MM.1S (cell line): ENCODE measurements around the gene SNX20.
A peak's percentile ranks its signal among the peaks of the same experiment; 100 is the strongest.

Experiments used
- DNase-seq: peaks from one replicate; pipeline ENCODE4 v3.0.0-alpha.2; 2015
- H2AFZ ChIP-seq: fragments of 300-600 bp; sonication (generic); 2 replicates; pipeline ENCODE4 v1.6.0; 2016; ENCODE audit warnings: antibody characterized with exemption, low read length
- H3F3A ChIP-seq: fragments of 300-600 bp; sonication (generic); 2 replicates; pipeline ENCODE4 v1.6.1; 2016; ENCODE audit warnings: mild to moderate bottlenecking, antibody characterized with exemption, low read length, moderate library complexity, mixed read lengths; ENCODE audit not compliant: insufficient read depth
- H3K27ac ChIP-seq: fragments of 300-600 bp; sonication (generic); 2 replicates; pipeline ENCODE4 v1.5.1; 2016; ENCODE audit warnings: mild to moderate bottlenecking, low read length
- H3K27me3 ChIP-seq: fragments of 300-600 bp; sonication (generic); replicated peaks from 2 replicates; pipeline ENCODE4 v1.6.0; 2016; ENCODE audit warnings: low read length; ENCODE audit not compliant: insufficient read depth
- H3K36me3 ChIP-seq: fragments of 300-600 bp; sonication (generic); replicated peaks from 2 replicates; pipeline ENCODE4 v1.6.1; 2016; ENCODE audit warnings: mild to moderate bottlenecking, low read length, mixed read lengths; ENCODE audit not compliant: insufficient read depth
- H3K4me1 ChIP-seq: fragments of 300-600 bp; sonication (generic); 2 replicates; pipeline ENCODE4 v1.6.1; 2016; ENCODE audit warnings: low read length, mixed read lengths
- H3K4me2 ChIP-seq: fragments of 300-600 bp; sonication (generic); 2 replicates; pipeline ENCODE4 v1.6.0; 2016; ENCODE audit warnings: low read depth, low read length
- H3K4me3 ChIP-seq: fragments of 300-600 bp; sonication (generic); 2 replicates; pipeline ENCODE4 v1.5.1; 2016; ENCODE audit warnings: low read length, mixed read lengths
- H3K79me2 ChIP-seq: fragments of 300-600 bp; sonication (generic); 2 replicates; pipeline ENCODE4 v1.6.1; 2016; ENCODE audit warnings: mixed run types, low read length, mixed read lengths
- H3K9ac ChIP-seq: fragments of 300-600 bp; sonication (generic); 2 replicates; pipeline ENCODE4 v1.6.1; 2016; ENCODE audit warnings: low read length, mixed read lengths
- H3K9me2 ChIP-seq: fragments of 300-600 bp; sonication (generic); replicated peaks from 2 replicates; pipeline ENCODE4 v1.6.1; 2016; ENCODE audit warnings: mild to moderate bottlenecking, low read length, mixed read lengths; ENCODE audit not compliant: insufficient read depth
- H3K9me3 ChIP-seq: fragments of 300-600 bp; sonication (generic); replicated peaks from 2 replicates; pipeline ENCODE4 v1.6.1; 2016; ENCODE audit warnings: mild to moderate bottlenecking, low read length, mixed read lengths; ENCODE audit not compliant: insufficient read depth
- H4K20me1 ChIP-seq: fragments of 300-600 bp; sonication (generic); 2 replicates; pipeline ENCODE4 v1.6.1; 2016; ENCODE audit warnings: mild to moderate bottlenecking, low read length, moderate library complexity, mixed read lengths; ENCODE audit not compliant: insufficient read depth
- CTCF ChIP-seq: fragments of 300-600 bp; sonication (generic); IDR thresholded peaks from 2 replicates; pipeline ENCODE4 v1.5.1; 2016; ENCODE audit warnings: antibody characterized with exemption, low read length, mixed read lengths
- EZH2 ChIP-seq: fragments of 300-600 bp; sonication (generic); optimal IDR thresholded peaks from 2 replicates; pipeline ENCODE3; 2017; ENCODE audit warnings: low read depth, mild to moderate bottlenecking, antibody characterized with exemption, low read length, mixed read lengths
- EZH2phosphoT487 ChIP-seq: fragments of 300-600 bp; sonication (generic); IDR thresholded peaks from 2 replicates; pipeline ENCODE4 v1.6.1; 2018; ENCODE audit warnings: antibody characterized with exemption, low read length

SNX20 gene

GRCh38 chr16:50636753-50637374 is 44.2 kb downstream of the SNX20 start:
- no peak overlapping the region for H3K27ac ChIP-seq
- TF ChIP-seq EZH2phosphoT487 (no peak), CTCF (no peak), EZH2 (no peak)
- H3K4me3 ChIP-seq: no peak overlapping the region
- H2AFZ ChIP-seq: no peak overlapping the region
- H3K4me1 ChIP-seq: no peaks in the 10 kb centered on the region
- H3K9me3 ChIP-seq: no peaks in the 10 kb centered on the region
- DNase-seq: no peak
- no peaks in the 10 kb centered on the region for H3F3A ChIP-seq
- H3K79me2 ChIP-seq: no peaks in the 10 kb centered on the region
- H3K27me3 ChIP-seq: no peaks in the 10 kb centered on the region
- H3K9ac ChIP-seq: no peak overlapping the region
- no peak overlapping the region for H3K4me2 ChIP-seq
- H3K9me2 ChIP-seq: no peaks in the 10 kb centered on the region
- H3K36me3 ChIP-seq: no peaks in the 10 kb centered on the region
- H4K20me1 ChIP-seq: no peaks in the 10 kb centered on the region

GRCh38 chr16:50635505-50636392 is 45.4 kb downstream of the SNX20 start:
- H3K9me3 ChIP-seq: no peaks in the 10 kb centered on the region
- TF ChIP-seq EZH2 (no peak), EZH2phosphoT487 (no peak)
- H3K4me1 ChIP-seq: no peaks in the 10 kb centered on the region
- H2AFZ ChIP-seq: 0 out of 2 replicates have a peak overlapping the region, but pooled peaks have one; percentile 5
- H3K36me3 ChIP-seq: no peaks in the 10 kb centered on the region
- no peak overlapping the region for H3K9ac ChIP-seq
- H3K79me2 ChIP-seq: no peaks in the 10 kb centered on the region
- H4K20me1 ChIP-seq: no peaks in the 10 kb centered on the region
- no peak overlapping the region for H3K27ac ChIP-seq
- H3K4me3 ChIP-seq: no peak overlapping the region
- no peak overlapping the region for H3K4me2 ChIP-seq
- no peak for DNase-seq
- H3K9me2 ChIP-seq: no peaks in the 10 kb centered on the region
- H3F3A ChIP-seq: no peaks in the 10 kb centered on the region
- no peaks in the 10 kb centered on the region for H3K27me3 ChIP-seq

- H2AFZ ChIP-seq: no peak overlapping the region
- H3K4me2 ChIP-seq: no peak overlapping the region
- H3K9me3 ChIP-seq: no peaks in the 10 kb centered on the region
- no peaks in the 10 kb centered on the region for H3K79me2 ChIP-seq
- no peak overlapping the region for H3K27ac ChIP-seq
- H3K4me3 ChIP-seq: no peak overlapping the region
- H3K36me3 ChIP-seq: no peaks in the 10 kb centered on the region
- H3K9ac ChIP-seq: no peak overlapping the region
- DNase-seq: no peak
- H3K4me1 ChIP-seq: no peaks in the 10 kb centered on the region
- H4K20me1 ChIP-seq: no peaks in the 10 kb centered on the region
- no peaks in the 10 kb centered on the region for H3K27me3 ChIP-seq
- no peaks in the 10 kb centered on the region for H3K9me2 ChIP-seq
- TF ChIP-seq EZH2phosphoT487 (no peak), CTCF (no peak), EZH2 (no peak)
- no peaks in the 10 kb centered on the region for H3F3A ChIP-seq
Measured at GRCh38 chr16:50634947-50635346, 46.2 kb downstream of the SNX20 start.

- Histone ChIP-seq H3K9ac (no peak overlapping the region), H3K27ac (no peak overlapping the region), H3K27me3 (no peaks in the 10 kb centered on the region), H4K20me1 (no peaks in the 10 kb centered on the region), H3K4me3 (no peak overlapping the region), H3K9me2 (no peaks in the 10 kb centered on the region), H3K9me3 (no peaks in the 10 kb centered on the region), H3K79me2 (no peaks in the 10 kb centered on the region), H3K36me3 (no peaks in the 10 kb centered on the region), H3K4me2 (no peak overlapping the region), H2AFZ (no peak overlapping the region), H3F3A (no peaks in the 10 kb centered on the region), H3K4me1 (no peaks in the 10 kb centered on the region)
- DNase-seq: no peak
- TF ChIP-seq CTCF (no peak), EZH2phosphoT487 (no peak), EZH2 (no peak)
Measured at GRCh38 chr16:50634090-50634489, 47.0 kb downstream of the SNX20 start.
